Caco-2 (cell line): ENCODE data around the gene WNT9A. TPM values are rescaled to one million over a fixed set of nuclear protein-coding genes. Genes with fewer than 3 reads are reported as not detected.

Experiments
- Bru-seq: library from RNA; stranded (reverse); fragments of 400-500 nt; gene quantifications from one replicate; lab custom pipeline; 2021; lab: Mats Ljungman, UMichigan
- BruChase-seq, 2 experiments: library from RNA; stranded (reverse); fragments of 400-500 nt; gene quantifications; one replicate each; lab custom pipeline; 2021; lab: Mats Ljungman, UMichigan
- BruUV-seq: library from RNA; stranded (reverse); fragments of 400-500 nt; replicated peaks from 2 replicates; lab custom pipeline; 2021; lab: Mats Ljungman, UMichigan
- CTCF ChIA-PET: fragments of 300-600 bp; sonication (Branson Sonifier 250); formaldehyde crosslinking; loops from one replicate; lab custom pipeline; 2022; ENCODE audit warnings: antibody characterized with exemption; lab: Charles Lee
- POLR2A ChIA-PET: fragments of 300-600 bp; sonication (Branson Sonifier 250); formaldehyde crosslinking; loops from one replicate; lab custom pipeline; 2022; ENCODE audit warnings: antibody characterized with exemption; lab: Charles Lee
- DNase-seq, 2 experiments: peaks; one replicate each; pipeline versions ENCODE4 v3.0.0 to v3.0.0-alpha.2; 2020 to 2022
- H3K27me3 ChIP-seq: replicated peaks from 2 replicates; pipeline ENCODE4 v1.6.0; 2011; ENCODE audit warnings: low read length; ENCODE audit not compliant: control insufficient read depth, insufficient read depth
- H3K36me3 ChIP-seq: 2 replicates; pipeline ENCODE4 v1.5.1; 2011; ENCODE audit warnings: low read length; ENCODE audit not compliant: control insufficient read depth, insufficient read depth
- H3K4me1 ChIP-seq: fragments of 250-450 bp; sonication (Bioruptor Pico); 2 replicates; pipeline ENCODE4 v1.5.1; 2020; ENCODE audit warnings: mild to moderate bottlenecking
- H3K4me3 ChIP-seq: 2 replicates; pipeline ENCODE4 v1.5.1; 2011; ENCODE audit warnings: low read depth, mild to moderate bottlenecking, control low read depth, low read length
- H3K9me3 ChIP-seq: fragments of 250-450 bp; sonication (Bioruptor Pico); 2 replicates; pipeline ENCODE4 v1.5.1; 2020; ENCODE audit warnings: mild to moderate bottlenecking, moderate library complexity
- H3K27ac Mint-ChIP-seq: one replicate; pipeline ENCODE4 v1.8.0; 2022; ENCODE audit warnings: mixed read lengths; ENCODE audit not compliant: unreplicated experiment
- H3K27me3 Mint-ChIP-seq: one replicate; pipeline ENCODE4 v1.8.0; 2022; ENCODE audit warnings: mixed read lengths; ENCODE audit not compliant: insufficient read depth, unreplicated experiment
- H3K36me3 Mint-ChIP-seq: one replicate; pipeline ENCODE4 v1.8.0; 2022; ENCODE audit warnings: mild to moderate bottlenecking, mixed read lengths; ENCODE audit not compliant: insufficient read depth, unreplicated experiment
- H3K4me1 Mint-ChIP-seq: one replicate; pipeline ENCODE4 v1.8.0; 2022; ENCODE audit warnings: low read depth, mixed read lengths; ENCODE audit not compliant: unreplicated experiment
- H3K4me3 Mint-ChIP-seq: one replicate; pipeline ENCODE4 v1.8.0; 2022; ENCODE audit warnings: mild to moderate bottlenecking, moderate library complexity, mixed read lengths; ENCODE audit not compliant: unreplicated experiment
- H3K9me3 Mint-ChIP-seq: one replicate; pipeline ENCODE4 v1.8.0; 2022; ENCODE audit warnings: mixed read lengths; ENCODE audit not compliant: unreplicated experiment
- CTCF ChIP-seq, 2 experiments: fragments of 200-600 bp in 1 of 2; IDR thresholded peaks; 1 replicate in 1 of 2; 2 replicates in 1 of 2; pipeline versions ENCODE4 v1.5.1 to v1.8.0; 2011 to 2022; ENCODE audit warnings: antibody characterized with exemption in 1 of 2, control low read depth in 1 of 2, inconsistent platforms in 1 of 2, low read depth in 1 of 2, low read length in 1 of 2, mild to moderate bottlenecking in 1 of 2, moderate library complexity in 1 of 2; ENCODE audit not compliant: insufficient read depth in 1 of 2, severe bottlenecking in 1 of 2, unreplicated experiment in 1 of 2
- intact Hi-C: fragments of 100-400 bp; cut with micrococcal nuclease; formaldehyde crosslinking; loops from one replicate; pipeline ENCODE4 v1.10.0; 2022; ENCODE audit not compliant: unreplicated experiment
- long read RNA-seq: library from polyadenylated mRNA; stranded (forward); transcript quantifications from one replicate; pipeline ENCODE4 v2.0.0, GENCODE V29; 2022
- total RNA-seq: library from RNA; stranded (reverse); gene quantifications from 2 replicates; pipeline ENCODE4 v1.2.3, GENCODE V29; 2022

Gene WNT9A
- total RNA-seq (0.32 and 0.68 TPM in 2 replicates), Bru-seq, nascent RNA (percentile 34 among the genes with signal in this experiment), BruChase-seq, experiment 1, labeled RNA remaining after a 2-hour chase (percentile 40 among the genes with signal in this experiment), BruChase-seq, experiment 2, labeled RNA remaining after a 6-hour chase (percentile 34 among the genes with signal in this experiment)
- long read RNA-seq = 0 reads

GRCh38 chr1:227947676-227948492, at the start of gene WNT9A:
Gene WNT9A (minus strand): TSS chr1:227947932. CDS start chr1:227947887, 45 bp downstream.
- Histone ChIP-seq H3K27me3 (no peaks in the 10 kb centered on the region), H3K4me3 (peak within 1 kb of the TSS; percentile 58), H3K9me3 (no peaks in the 10 kb centered on the region), H3K36me3 (no peaks in the 10 kb centered on the region), H3K4me1 (peaks cover 9% of the 10 kb centered on the region)
- peaks cover 2% of the 10 kb centered on the region for H3K4me1 Mint-ChIP-seq
- POLR2A ChIA-PET = no interaction called here
- intact Hi-C loops = no loop called here
- no peaks in the 10 kb centered on the region for H3K9me3 Mint-ChIP-seq
- BruUV-seq = no TSS peak
- no peak for TF ChIP-seq CTCF (IDR thresholded peaks at IDR 0.05; ENCODE audit: insufficient read depth in 1 of 2, low read depth in 1 of 2, low read length in 1 of 2, severe bottlenecking in 1 of 2, unreplicated experiment in 1 of 2)
- CTCF ChIA-PET = interaction anchor here (0.9 kb wide), 2 partner anchors 160 to 466 kb away, joined by 3 read pairs; no protein-coding TSS in a partner anchor
- peak in 1 of 2 experiments; percentile 73 for DNase-seq
- peaks cover 6% of the 10 kb centered on the region for H3K36me3 Mint-ChIP-seq
- peak within 1 kb of the TSS; percentile 39 for H3K27ac Mint-ChIP-seq
- peak within 1 kb of the TSS; percentile 71 for H3K4me3 Mint-ChIP-seq
- peaks cover 2% of the 10 kb centered on the region for H3K27me3 Mint-ChIP-seq

GRCh38 chr1:227996187-227996950, 48.6 kb upstream of the WNT9A start:
- Mint-ChIP-seq H3K27me3 (no peaks in the 10 kb centered on the region), H3K4me3 (no peak overlapping the region), H3K4me1 (no peaks in the 10 kb centered on the region), H3K36me3 (no peaks in the 10 kb centered on the region), H3K9me3 (peaks cover 15% of the 10 kb centered on the region), H3K27ac (no peak overlapping the region)
- Histone ChIP-seq H3K9me3 (peaks cover 10% of the 10 kb centered on the region; the same call in 1 of the 2 replicates), H3K4me1 (no peaks in the 10 kb centered on the region), H3K36me3 (no peaks in the 10 kb centered on the region), H3K27me3 (no peaks in the 10 kb centered on the region), H3K4me3 (no peak overlapping the region)
- intact Hi-C loops = no loop called here
- no peak for TF ChIP-seq CTCF (IDR thresholded peaks at IDR 0.05; ENCODE audit: insufficient read depth in 1 of 2, low read depth in 1 of 2, low read length in 1 of 2, severe bottlenecking in 1 of 2, unreplicated experiment in 1 of 2)
- CTCF ChIA-PET = no interaction called here
- no TSS peak for BruUV-seq
- no peak for DNase-seq
- POLR2A ChIA-PET = no interaction called here
